T-cell (primary cell): ENCODE data around the gene KIF16B. TPM values are rescaled to one million over a fixed set of nuclear protein-coding genes. Genes with fewer than 3 reads are reported as not detected.

Experiments used
- ATAC-seq, 4 experiments: fragments of 200-7000 bp in 3 of 4; fragments of 150-1000 bp in 1 of 4; cut with Tn5 transposase; replicated peaks in 1 of 4; 1 replicate in 3 of 4; 2 replicates in 1 of 4; pipeline ENCODE4 v1.10.0; 2021; ENCODE audit warnings: moderate library complexity in 3 of 4, mild to moderate bottlenecking in 2 of 4, moderate number of reproducible peaks in 1 of 4
- CTCF ChIA-PET, 2 donors: fragments of 300-600 bp; sonication (Branson Sonifier 250); formaldehyde crosslinking; loops; one replicate each; lab custom pipeline; 2022; ENCODE audit warnings: antibody characterized with exemption in 2 of 2; lab: Charles Lee
- POLR2A ChIA-PET, 2 donors: fragments of 300-600 bp; sonication (Branson Sonifier 250); formaldehyde crosslinking; loops; one replicate each; lab custom pipeline; 2022; ENCODE audit warnings: antibody characterized with exemption in 2 of 2; lab: Charles Lee
- DNase-seq, 35 experiments: peaks; one replicate each; pipeline versions ENCODE4 v3.0.0 to v3.0.0-alpha.2; 2013 to 2023
- H3K27ac ChIP-seq: one replicate; pipeline ENCODE4 v1.5.1; 2013; ENCODE audit warnings: low read length
- H3K27me3 ChIP-seq, 2 experiments: replicated peaks in 1 of 2; 1 replicate in 1 of 2; 2 replicates in 1 of 2; pipeline versions ENCODE4 v1.6.1 to v1.7.0; 2013; ENCODE audit warnings: low read length in 1 of 2, mixed read lengths in 1 of 2; ENCODE audit not compliant: control insufficient read depth in 2 of 2, insufficient read depth in 2 of 2; ENCODE audit errors: extremely low read depth in 1 of 2
- H3K36me3 ChIP-seq, 2 donors: 1 replicate in 1 of 2; 2 replicates in 1 of 2; pipeline versions ENCODE4 v1.6.1 to v1.7.0; 2013; ENCODE audit warnings: low read length in 1 of 2; ENCODE audit not compliant: control insufficient read depth in 2 of 2, insufficient read depth in 1 of 2; ENCODE audit errors: extremely low read depth in 1 of 2
- H3K4me1 ChIP-seq, 2 experiments: 1 replicate in 1 of 2; 2 replicates in 1 of 2; pipeline versions ENCODE4 v1.6.1 to v1.7.0; 2013; ENCODE audit warnings: low read length in 2 of 2, mixed read lengths in 1 of 2; ENCODE audit not compliant: insufficient read depth in 2 of 2, control insufficient read depth in 1 of 2; ENCODE audit errors: extremely low read depth in 1 of 2
- H3K4me3 ChIP-seq, 2 donors: 1 replicate in 1 of 2; 2 replicates in 1 of 2; pipeline versions ENCODE4 v1.5.1 to v1.7.0; 2013; ENCODE audit warnings: mild to moderate bottlenecking in 2 of 2, low read length in 1 of 2, moderate library complexity in 1 of 2; ENCODE audit not compliant: control insufficient read depth in 1 of 2; ENCODE audit errors: extremely low read depth in 1 of 2
- H3K9me3 ChIP-seq: 2 replicates; pipeline ENCODE4 v1.7.0; 2013
- H3K27ac Mint-ChIP-seq, 2 donors: one replicate each; pipeline ENCODE4 v1.8.0; 2020 to 2021; ENCODE audit warnings: mild to moderate bottlenecking in 2 of 2, mixed read lengths in 2 of 2
- H3K27me3 Mint-ChIP-seq, 2 donors: one replicate each; pipeline ENCODE4 v1.8.0; 2021 to 2022; ENCODE audit warnings: mixed read lengths in 2 of 2
- H3K36me3 Mint-ChIP-seq: one replicate; pipeline ENCODE4 v1.8.0; 2021; ENCODE audit warnings: mixed read lengths
- H3K4me1 Mint-ChIP-seq, 3 donors: one replicate each; pipeline ENCODE4 v1.8.0; 2020 to 2022; ENCODE audit warnings: mixed read lengths in 3 of 3, mild to moderate bottlenecking in 1 of 3
- H3K4me3 Mint-ChIP-seq, 3 donors: one replicate each; pipeline ENCODE4 v1.8.0; 2020 to 2022; ENCODE audit warnings: mild to moderate bottlenecking in 3 of 3, mixed read lengths in 3 of 3, moderate library complexity in 3 of 3
- H3K9me3 Mint-ChIP-seq, 3 donors: one replicate each; pipeline ENCODE4 v1.8.0; 2020 to 2022; ENCODE audit warnings: mixed read lengths in 3 of 3
- WGBS: methylation state at CpG from one replicate; pipeline ENCODE4 v1.1.5; 2013; ENCODE audit warnings: missing lambda C conversion rate; ENCODE audit not compliant: insufficient coverage; 5-methylcytosine and 5-hydroxymethylcytosine counted together
- total RNA-seq, 35 experiments: library from RNA in 6 of 35; stranded (reverse) in 6 of 35; fragments of 120-200 nt in 1 of 35; gene quantifications; one replicate each; pipeline versions ENCODE4 v1.2.1 to v1.2.4 and lab custom pipeline; 2013 to 2026

Gene KIF16B
- total RNA-seq, 5 donors from 2014 or later (not counting 1 experiment from before 2014, with no cell fraction given) = 6.8 to 10.2 (median 8.7) TPM

DNA sequence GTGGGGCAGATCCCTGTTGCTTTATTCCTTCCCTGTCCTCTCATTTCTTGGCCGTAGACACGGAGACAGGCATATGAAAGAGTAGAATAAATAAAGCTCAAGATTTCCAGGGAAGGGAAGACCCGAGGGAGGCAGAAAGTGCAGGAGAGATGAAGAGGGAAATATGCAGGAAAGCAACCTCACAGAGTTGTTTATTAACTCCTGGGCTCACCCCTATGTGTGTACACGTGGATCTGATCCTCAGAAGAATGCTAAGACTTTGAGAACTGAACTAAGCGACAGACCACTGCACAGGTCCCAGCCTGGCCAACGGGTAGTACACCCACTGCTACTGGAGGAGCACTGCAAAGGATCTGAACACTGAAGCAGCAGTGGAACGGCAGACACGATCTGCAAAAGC lies 156.2 kb downstream of the KIF16B start:
- H3K9me3 ChIP-seq = no peaks in the 10 kb centered on the region
- no peaks in the 10 kb centered on the region for H3K4me1 ChIP-seq
- Mint-ChIP-seq H3K27me3 (no peaks in the 10 kb centered on the region), H3K9me3 (peaks cover 0 to 6% (median 0%) of the 10 kb centered on the region in 3 donors), H3K4me3 (no peak overlapping the region), H3K27ac (no peak overlapping the region), H3K36me3 (peaks cover 70% of the 10 kb centered on the region), H3K4me1 (no peaks in the 10 kb centered on the region)
- no peaks in the 10 kb centered on the region for H3K36me3 ChIP-seq
- no peaks in the 10 kb centered on the region for H3K27me3 ChIP-seq
- ATAC-seq (no peak), DNase-seq (no peak)
- H3K4me3 ChIP-seq = no peak overlapping the region
- WGBS = 91% methylated on average over 4 of the region's 8 CpGs
- ChIA-PET CTCF (interaction anchor here in 1 of 2 donors (0.6 kb wide), 1 partner anchor 54 kb away, joined by 8 read pairs; no protein-coding TSS in a partner anchor), POLR2A (no interaction called here)
- no peak overlapping the region for H3K27ac ChIP-seq

DNA sequence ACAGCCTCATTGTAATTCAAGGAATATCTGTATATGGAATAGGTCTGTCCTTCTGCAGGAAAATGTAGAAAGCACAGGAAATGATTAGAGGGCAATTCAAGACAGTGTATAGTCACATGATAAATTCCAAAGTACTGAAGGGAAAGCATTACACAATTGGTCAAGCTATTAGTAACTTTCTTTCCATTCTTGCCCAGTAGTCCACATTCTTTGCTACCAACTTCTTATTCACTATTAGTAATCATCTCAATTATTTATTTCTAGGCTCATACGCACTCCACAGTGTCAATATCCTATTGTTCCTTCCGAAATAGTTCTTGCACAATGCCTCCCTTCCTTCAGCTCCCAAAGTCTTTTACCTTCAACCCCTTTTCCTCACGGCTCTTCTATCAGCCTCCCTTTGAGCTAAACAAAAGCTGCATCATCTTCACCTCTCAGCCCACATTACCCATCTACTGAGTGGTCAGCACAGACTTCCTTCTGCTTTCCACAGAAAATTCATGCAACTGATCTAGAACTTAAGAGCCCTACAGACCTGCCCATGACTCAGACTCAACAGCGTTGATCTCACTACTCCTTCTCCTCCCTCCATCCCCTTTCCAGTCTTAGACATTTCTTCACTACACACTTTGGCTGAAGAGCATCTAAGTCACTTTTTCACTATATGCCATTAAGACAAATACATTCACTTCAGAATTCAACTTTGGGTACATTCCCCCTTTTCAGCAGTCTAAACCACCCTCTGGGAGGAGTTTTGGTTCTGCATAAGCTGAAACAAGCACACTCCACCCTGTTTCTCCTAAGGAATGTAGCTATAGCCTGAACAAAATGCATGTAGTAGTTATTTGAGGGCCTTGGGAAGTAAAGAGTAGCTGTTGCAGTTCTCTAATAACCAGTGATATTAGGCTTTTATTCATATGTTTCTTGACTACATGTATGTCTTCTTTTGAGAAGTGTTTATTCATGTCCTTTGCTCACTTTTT lies 157.9 kb downstream of the KIF16B start:
- no peaks in the 10 kb centered on the region for H3K4me1 ChIP-seq
- DNase-seq = no peak
- no peaks in the 10 kb centered on the region for H3K36me3 ChIP-seq
- H3K9me3 Mint-ChIP-seq = peaks cover 0 to 6% (median 6%) of the 10 kb centered on the region in 3 donors
- POLR2A ChIA-PET = no interaction called here
- 96% methylated on average over 4 of the region's 4 CpGs for WGBS
- H3K27me3 Mint-ChIP-seq = no peaks in the 10 kb centered on the region
- H3K4me3 Mint-ChIP-seq = no peak overlapping the region
- no peak for ATAC-seq
- no peak overlapping the region for H3K4me3 ChIP-seq
- no peaks in the 10 kb centered on the region for H3K27me3 ChIP-seq
- CTCF ChIA-PET = no interaction called here
- H3K9me3 ChIP-seq = no peaks in the 10 kb centered on the region
- peaks cover 73% of the 10 kb centered on the region for H3K36me3 Mint-ChIP-seq
- H3K27ac Mint-ChIP-seq = no peak overlapping the region
- no peak overlapping the region for H3K27ac ChIP-seq
- H3K4me1 Mint-ChIP-seq = no peaks in the 10 kb centered on the region

DNA sequence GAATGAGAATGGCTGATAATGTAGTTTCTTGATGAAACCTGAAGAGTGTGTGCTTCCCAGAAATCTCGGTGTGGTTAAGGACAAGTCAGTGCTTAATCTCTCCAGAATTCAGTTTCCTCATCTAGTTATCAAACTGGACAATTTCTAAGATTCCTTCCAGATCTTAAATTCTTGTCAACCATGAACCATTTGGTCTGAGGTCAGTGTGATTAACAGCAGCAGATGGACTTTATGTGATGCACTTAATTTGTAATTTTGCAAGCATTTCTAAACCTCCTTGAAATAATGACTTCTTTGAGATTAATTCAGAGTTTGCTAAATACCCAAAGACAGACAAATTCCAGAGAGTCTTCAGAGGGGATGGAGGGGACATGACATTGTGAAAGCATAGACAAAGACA lies 160.3 kb downstream of the KIF16B start:
- DNase-seq = no peak
- no peaks in the 10 kb centered on the region for H3K27me3 ChIP-seq
- POLR2A ChIA-PET = no interaction called here
- no peak overlapping the region for H3K27ac ChIP-seq
- H3K9me3 ChIP-seq = no peaks in the 10 kb centered on the region
- CTCF ChIA-PET = no interaction called here
- Mint-ChIP-seq H3K27me3 (no peaks in the 10 kb centered on the region), H3K36me3 (peaks cover 63% of the 10 kb centered on the region), H3K4me3 (no peak overlapping the region), H3K27ac (no peak overlapping the region), H3K9me3 (peaks cover 0 to 6% (median 6%) of the 10 kb centered on the region in 3 donors), H3K4me1 (no peaks in the 10 kb centered on the region)
- no peak for ATAC-seq
- no peaks in the 10 kb centered on the region for H3K4me1 ChIP-seq
- no peak overlapping the region for H3K4me3 ChIP-seq
- no peaks in the 10 kb centered on the region for H3K36me3 ChIP-seq
- WGBS = no CpG with 5 or more reads among the region's 1 CpG

DNA sequence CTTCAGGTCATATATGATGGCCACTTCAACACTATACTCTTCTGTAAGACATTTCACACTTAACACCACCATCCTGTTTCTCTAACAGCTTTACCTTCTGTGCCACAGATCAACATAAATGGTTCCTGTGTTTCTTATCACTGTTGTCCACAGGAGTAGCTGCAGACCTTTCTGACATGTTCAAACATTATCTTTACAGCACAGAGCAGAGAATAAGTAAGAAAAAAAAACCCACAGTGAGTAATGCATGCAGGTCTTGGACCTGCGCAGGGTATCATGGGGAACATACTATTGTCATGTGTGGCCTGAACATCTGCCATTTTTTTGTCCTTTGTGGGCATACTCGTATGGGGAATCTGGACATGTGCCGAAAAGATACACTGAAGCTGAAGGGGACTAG lies 161.9 kb downstream of the KIF16B start:
- Histone ChIP-seq H3K4me3 (no peak overlapping the region), H3K36me3 (no peaks in the 10 kb centered on the region), H3K27ac (no peak overlapping the region), H3K9me3 (no peaks in the 10 kb centered on the region), H3K27me3 (no peaks in the 10 kb centered on the region), H3K4me1 (no peaks in the 10 kb centered on the region)
- Mint-ChIP-seq H3K27ac (no peak overlapping the region), H3K27me3 (no peaks in the 10 kb centered on the region), H3K4me1 (no peaks in the 10 kb centered on the region), H3K9me3 (peaks cover 0 to 6% (median 6%) of the 10 kb centered on the region in 3 donors), H3K36me3 (peaks cover 52% of the 10 kb centered on the region), H3K4me3 (no peak overlapping the region)
- ChIA-PET CTCF (interaction anchor here in 1 of 2 donors (0.7 kb wide), 1 partner anchor 454 kb away, joined by 4 read pairs; no protein-coding TSS in a partner anchor), POLR2A (no interaction called here)
- DNase-seq (no peak), ATAC-seq (no peak)
- WGBS = 100% methylated on average over 2 of the region's 3 CpGs

DNA sequence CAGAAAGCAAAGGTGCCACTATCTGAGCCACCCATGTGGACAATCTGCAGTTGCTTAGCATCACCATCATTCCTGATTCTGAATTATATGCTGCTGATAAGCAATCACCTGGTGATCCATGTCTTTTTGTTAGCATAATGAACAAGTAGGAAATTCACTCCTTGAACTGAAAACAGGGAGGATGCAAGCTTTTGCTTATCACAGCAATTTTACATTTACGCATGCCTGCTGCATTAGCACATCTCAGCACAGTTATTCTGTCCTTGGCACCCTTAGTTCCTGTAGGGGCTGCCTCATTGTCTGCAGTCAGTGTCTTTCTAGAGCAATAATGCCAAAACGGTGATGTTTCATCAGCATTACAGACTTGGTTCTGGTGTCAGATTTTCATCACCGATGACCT lies 162.6 kb downstream of the KIF16B start:
- ChIA-PET POLR2A (no interaction called here), CTCF (interaction anchor here in 1 of 2 donors (0.7 kb wide), 1 partner anchor 453 kb away, joined by 4 read pairs; no protein-coding TSS in a partner anchor)
- Mint-ChIP-seq H3K4me1 (no peaks in the 10 kb centered on the region), H3K27ac (no peak overlapping the region), H3K9me3 (peaks cover 0 to 6% (median 6%) of the 10 kb centered on the region in 3 donors), H3K4me3 (no peak overlapping the region), H3K27me3 (no peaks in the 10 kb centered on the region), H3K36me3 (peaks cover 55% of the 10 kb centered on the region)
- H3K9me3 ChIP-seq = no peaks in the 10 kb centered on the region
- 91% methylated on average over 2 of the region's 3 CpGs for WGBS
- ATAC-seq = no peak
- H3K4me3 ChIP-seq = no peak overlapping the region
- no peaks in the 10 kb centered on the region for H3K36me3 ChIP-seq
- DNase-seq = no peak
- no peak overlapping the region for H3K27ac ChIP-seq
- H3K4me1 ChIP-seq = no peaks in the 10 kb centered on the region
- no peaks in the 10 kb centered on the region for H3K27me3 ChIP-seq

DNA sequence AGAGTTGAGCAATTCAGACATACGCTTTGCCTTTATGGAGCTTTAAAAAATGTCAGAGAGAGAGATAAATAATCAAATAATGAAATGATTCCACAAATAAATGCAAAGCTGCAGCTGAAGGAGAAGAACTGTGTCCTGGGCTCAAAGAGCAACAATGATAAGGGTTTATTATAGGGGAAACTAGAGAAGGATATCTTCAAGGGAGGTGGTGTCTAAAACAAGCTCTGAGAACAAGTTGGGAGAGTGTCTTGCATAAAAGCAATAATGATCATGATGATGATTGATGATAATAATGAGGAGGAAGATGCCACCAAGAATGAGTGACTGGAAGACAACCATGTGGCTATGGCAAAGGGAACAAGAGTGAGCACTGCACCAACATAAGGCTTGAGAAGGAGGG lies 164.3 kb downstream of the KIF16B start:
- ChIA-PET POLR2A (no interaction called here), CTCF (no interaction called here)
- no peaks in the 10 kb centered on the region for H3K27me3 ChIP-seq
- DNase-seq = no peak
- Mint-ChIP-seq H3K27ac (no peak overlapping the region), H3K4me3 (no peak overlapping the region), H3K27me3 (no peaks in the 10 kb centered on the region), H3K9me3 (peaks cover 0 to 6% (median 0%) of the 10 kb centered on the region in 3 donors), H3K36me3 (peaks cover 54% of the 10 kb centered on the region), H3K4me1 (no peaks in the 10 kb centered on the region)
- WGBS = no CpG with 5 or more reads among the region's 1 CpG
- H3K9me3 ChIP-seq = no peaks in the 10 kb centered on the region
- no peak for ATAC-seq
- H3K4me3 ChIP-seq = no peak overlapping the region
- H3K36me3 ChIP-seq = peaks cover 0 to 2% of the 10 kb centered on the region in 2 donors
- H3K4me1 ChIP-seq = no peaks in the 10 kb centered on the region
- H3K27ac ChIP-seq = no peak overlapping the region
